GM12872 (cell line): Measurements from ENCODE around the gene STAM.
A peak's percentile ranks its signal among the peaks of the same experiment; 100 is the strongest.

ENCODE experiments used
- CTCF ChIP-seq: IDR thresholded peaks from 3 replicates; pipeline ENCODE4 v1.5.1; 2011; ENCODE audit warnings: low read depth, mild to moderate bottlenecking, low read length, moderate library complexity; ENCODE audit not compliant: insufficient read depth

The STAM gene

GRCh38 chr10:17643755-17644484, at the start of gene STAM:
Gene STAM, plus strand, starts transcription at chr10:17644151. Its CDS starts 189 bp downstream, at chr10:17644340.
- no peak for TF ChIP-seq CTCF

DNA sequence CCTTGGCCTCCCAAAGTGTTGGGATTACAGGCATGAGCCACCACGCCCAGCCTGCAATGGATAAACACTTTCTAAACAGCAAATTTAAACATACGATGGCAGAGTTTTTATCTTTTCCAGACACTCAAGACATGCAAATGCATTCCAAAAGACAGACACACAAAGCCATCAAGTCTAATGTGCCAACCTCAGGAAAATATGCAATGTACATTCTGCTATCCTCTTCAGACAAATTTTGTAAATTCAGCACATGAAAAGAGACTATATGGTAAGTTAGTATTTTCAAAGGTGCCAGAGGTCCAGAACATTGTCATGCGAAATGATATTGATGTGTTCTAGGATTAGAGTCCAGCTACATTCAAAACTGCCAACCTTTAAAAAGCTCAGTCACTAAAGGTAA, 46.6 kb upstream of the STAM start:
- no peak for TF ChIP-seq CTCF

DNA sequence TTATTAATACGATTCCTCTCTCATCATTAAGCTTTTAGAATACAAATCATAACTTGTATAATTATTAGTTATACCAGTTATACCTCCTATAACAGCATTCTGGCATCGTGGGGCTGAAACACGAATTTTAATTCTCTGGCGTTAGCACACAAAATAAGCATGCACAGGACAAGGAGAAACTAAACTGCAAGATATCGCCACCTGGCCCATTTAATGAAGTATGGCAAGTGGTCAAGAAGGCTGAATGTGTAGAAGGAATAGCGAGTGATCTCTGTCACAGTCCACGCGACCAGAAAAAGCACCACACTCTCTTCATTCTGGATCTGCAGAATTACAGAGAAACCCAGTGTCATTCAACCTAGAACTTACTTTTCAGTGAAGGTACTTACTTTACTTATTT, 44.9 kb upstream of the STAM start:
- TF ChIP-seq CTCF, result peak; percentile 56

DNA sequence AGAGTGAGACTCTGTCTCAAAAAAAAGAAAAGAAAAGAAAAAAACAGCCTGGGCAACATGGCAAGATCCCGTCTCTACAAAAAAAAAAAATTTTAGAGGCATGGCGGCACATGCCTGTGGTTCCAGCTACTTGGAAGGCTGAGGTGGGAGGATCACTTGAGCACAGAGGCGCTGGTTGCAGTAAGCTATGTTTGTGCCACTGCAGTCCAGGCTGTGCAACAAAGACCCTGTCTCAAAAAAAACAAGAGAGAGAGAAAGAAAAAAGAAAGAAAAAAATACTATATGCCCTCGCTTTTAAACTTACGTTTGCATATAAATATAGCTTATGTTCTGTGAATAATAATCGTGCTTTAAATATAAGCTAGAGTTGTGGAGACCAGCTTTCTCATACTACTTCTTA, 38.0 kb upstream of the STAM start:
- TF ChIP-seq CTCF, result no peak

- no peak for TF ChIP-seq CTCF
Measured at GRCh38 chr10:17606547-17607040, 37.4 kb upstream of the STAM start.

- no peak for TF ChIP-seq CTCF
Measured at GRCh38 chr10:17607060-17607459, 36.9 kb upstream of the STAM start.

DNA sequence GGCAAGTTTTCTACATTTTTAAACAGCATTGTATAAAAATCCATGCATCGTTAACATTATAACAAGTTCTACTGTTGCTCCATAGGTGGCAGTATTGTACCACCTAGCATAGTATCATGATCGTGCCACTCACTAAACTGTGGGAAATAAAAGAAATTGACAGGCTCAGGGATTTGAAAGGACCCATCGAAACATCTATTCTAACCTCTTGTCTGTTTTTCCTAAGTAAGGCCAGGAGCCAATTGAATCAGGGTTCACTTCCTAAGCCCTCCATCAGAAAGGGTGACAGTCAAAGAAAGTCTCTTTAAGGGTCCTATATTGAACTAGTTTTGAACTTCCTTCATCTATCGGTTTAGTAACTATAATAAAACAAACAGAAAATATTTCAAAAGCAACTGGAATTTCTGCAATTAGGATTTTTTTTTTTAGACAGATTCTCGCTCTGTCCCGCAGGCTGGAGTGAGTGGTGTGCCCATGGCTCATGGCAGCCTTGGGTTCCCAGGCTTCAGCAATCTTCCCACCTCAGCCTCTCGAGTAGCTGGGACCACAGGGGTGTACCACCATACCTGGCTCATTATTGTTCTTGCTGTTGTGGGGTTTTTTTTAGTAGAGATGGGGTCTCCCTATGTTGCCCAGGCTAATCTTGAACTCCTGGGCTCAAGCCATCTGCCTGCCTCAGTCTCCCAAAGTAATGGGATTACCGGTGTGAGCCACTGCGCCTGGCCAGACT, 36.2 kb upstream of the STAM start:
- peak; percentile 75 for TF ChIP-seq CTCF
